Measurements from ENCODE around the gene ARL4D.

GRCh38 chr17:43443381-43443780 is 44.6 kb downstream of the ARL4D start:
- TF ChIP-seq CTCF (conservative IDR thresholded peaks at IDR 0.05; ENCODE audit: low read depth, low read length) (no peak), USF2 (IDR thresholded peaks at IDR 0.05; ENCODE audit: low read depth, low read length) (no peak)
